Skeletal muscle satellite cell (primary cell): ENCODE results near the gene TPCN2.

Source experiments
- H3K27me3 ChIP-seq: 2 replicates; pipeline ENCODE4 v1.7.0; 2013; ENCODE audit warnings: low read length; ENCODE audit not compliant: control insufficient read depth, insufficient read depth
- H3K36me3 ChIP-seq: 2 replicates; pipeline ENCODE4 v1.7.0; 2013; ENCODE audit warnings: mild to moderate bottlenecking, control low read depth, low read length; ENCODE audit not compliant: insufficient read depth
- H3K4me1 ChIP-seq: 2 replicates; pipeline ENCODE4 v1.7.0; 2013; ENCODE audit warnings: low read length; ENCODE audit not compliant: control insufficient read depth, insufficient read depth
- H3K4me2 ChIP-seq: 2 replicates; pipeline ENCODE4 v1.7.0; 2013; ENCODE audit warnings: mild to moderate bottlenecking, low read length
- H3K4me3 ChIP-seq: 2 replicates; pipeline ENCODE4 v1.7.0; 2013; ENCODE audit warnings: low read length
- H3K9ac ChIP-seq: 2 replicates; pipeline ENCODE4 v1.7.0; 2013; ENCODE audit warnings: mild to moderate bottlenecking, low read depth, low read length, moderate library complexity
- H3K9me3 ChIP-seq: replicated peaks from 2 replicates; pipeline ENCODE4 v1.7.0; 2013; ENCODE audit warnings: mild to moderate bottlenecking, control low read depth, low read length

The TPCN2 gene

GRCh38 chr11:69062873-69063651, 14.3 kb downstream of the TPCN2 start:
- Histone ChIP-seq H3K36me3 (peaks cover 16% of the 10 kb centered on the region), H3K27me3 (no peaks in the 10 kb centered on the region), H3K9ac (no peak overlapping the region), H3K9me3 (no peaks in the 10 kb centered on the region), H3K4me1 (no peaks in the 10 kb centered on the region), H3K4me3 (no peak overlapping the region), H3K4me2 (no peak overlapping the region)

GRCh38 chr11:69063652-69064260, 15.0 kb downstream of the TPCN2 start:
- Histone ChIP-seq H3K9me3 (no peaks in the 10 kb centered on the region), H3K4me1 (no peaks in the 10 kb centered on the region), H3K9ac (no peak overlapping the region), H3K27me3 (no peaks in the 10 kb centered on the region), H3K4me3 (no peak overlapping the region), H3K4me2 (no peak overlapping the region), H3K36me3 (peaks cover 16% of the 10 kb centered on the region)

DNA sequence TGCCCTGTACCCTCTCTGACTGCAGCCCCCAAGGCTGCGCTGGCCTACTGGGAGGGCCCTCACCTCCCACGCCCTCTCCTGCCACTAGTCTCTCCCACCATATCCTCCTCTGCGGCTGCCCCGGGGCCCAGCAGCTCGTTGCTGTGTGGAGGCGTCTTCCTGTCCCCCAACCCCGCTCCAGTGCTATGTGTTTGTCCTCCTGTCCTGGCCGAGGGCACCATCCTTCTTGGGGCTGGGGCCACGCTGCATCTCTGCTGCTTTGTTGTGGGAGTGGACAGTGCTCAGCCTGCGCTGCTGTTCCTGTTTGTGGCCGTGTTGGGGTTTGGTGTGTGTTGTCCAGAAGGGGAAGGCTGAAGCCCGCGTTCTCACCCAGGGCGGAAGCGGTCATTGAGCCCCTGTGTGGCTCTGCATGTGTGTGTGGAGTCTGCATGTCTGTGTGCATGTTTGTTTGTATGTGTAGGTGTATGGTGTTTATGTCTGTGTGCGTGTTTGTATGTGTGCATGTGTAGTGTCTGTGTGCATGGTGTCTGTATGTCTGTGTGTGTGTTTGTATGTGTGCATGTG, 15.7 kb downstream of the TPCN2 start:
- Histone ChIP-seq H3K4me3 (no peak overlapping the region), H3K36me3 (peaks cover 16% of the 10 kb centered on the region), H3K27me3 (no peaks in the 10 kb centered on the region)

DNA sequence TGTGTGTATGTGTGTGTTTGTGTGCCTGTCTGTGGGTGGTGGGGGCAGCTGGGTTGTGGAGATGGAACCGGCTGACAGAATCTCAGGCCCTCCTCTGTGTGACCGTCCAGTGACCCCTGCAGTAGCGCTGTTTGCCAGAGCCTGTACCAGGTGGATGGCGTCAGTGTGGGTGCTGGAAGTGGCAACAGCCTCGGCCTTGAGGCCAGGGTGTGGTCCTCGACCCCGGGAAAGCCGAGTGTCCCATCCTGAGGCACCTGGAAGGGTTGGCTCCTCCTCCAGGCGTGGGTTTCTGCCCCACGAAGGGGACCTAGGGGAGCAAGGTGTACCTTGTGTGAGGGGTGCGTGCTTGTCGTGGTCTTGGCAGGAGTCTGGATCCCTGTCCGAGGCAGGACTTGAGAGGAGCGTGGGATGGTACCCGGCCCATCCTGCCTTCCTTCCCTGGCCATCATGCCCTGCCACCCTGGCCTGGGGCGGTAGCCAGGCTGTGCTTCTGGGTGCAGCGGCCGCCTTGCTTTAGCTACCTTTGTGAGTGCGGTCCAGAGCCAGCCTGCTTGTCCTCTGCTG, 16.5 kb downstream of the TPCN2 start:
- Histone ChIP-seq H3K4me2 (no peak overlapping the region), H3K9ac (no peak overlapping the region), H3K4me1 (no peaks in the 10 kb centered on the region), H3K27me3 (no peaks in the 10 kb centered on the region), H3K4me3 (no peak overlapping the region), H3K9me3 (no peaks in the 10 kb centered on the region), H3K36me3 (peaks cover 14% of the 10 kb centered on the region)

More for the DNA sequence above, 15.7 kb downstream of the TPCN2 start:
- H3K9ac ChIP-seq: no peak overlapping the region
- no peaks in the 10 kb centered on the region for H3K4me1 ChIP-seq
- H3K4me2 ChIP-seq: no peak overlapping the region
- H3K9me3 ChIP-seq: no peaks in the 10 kb centered on the region

DNA sequence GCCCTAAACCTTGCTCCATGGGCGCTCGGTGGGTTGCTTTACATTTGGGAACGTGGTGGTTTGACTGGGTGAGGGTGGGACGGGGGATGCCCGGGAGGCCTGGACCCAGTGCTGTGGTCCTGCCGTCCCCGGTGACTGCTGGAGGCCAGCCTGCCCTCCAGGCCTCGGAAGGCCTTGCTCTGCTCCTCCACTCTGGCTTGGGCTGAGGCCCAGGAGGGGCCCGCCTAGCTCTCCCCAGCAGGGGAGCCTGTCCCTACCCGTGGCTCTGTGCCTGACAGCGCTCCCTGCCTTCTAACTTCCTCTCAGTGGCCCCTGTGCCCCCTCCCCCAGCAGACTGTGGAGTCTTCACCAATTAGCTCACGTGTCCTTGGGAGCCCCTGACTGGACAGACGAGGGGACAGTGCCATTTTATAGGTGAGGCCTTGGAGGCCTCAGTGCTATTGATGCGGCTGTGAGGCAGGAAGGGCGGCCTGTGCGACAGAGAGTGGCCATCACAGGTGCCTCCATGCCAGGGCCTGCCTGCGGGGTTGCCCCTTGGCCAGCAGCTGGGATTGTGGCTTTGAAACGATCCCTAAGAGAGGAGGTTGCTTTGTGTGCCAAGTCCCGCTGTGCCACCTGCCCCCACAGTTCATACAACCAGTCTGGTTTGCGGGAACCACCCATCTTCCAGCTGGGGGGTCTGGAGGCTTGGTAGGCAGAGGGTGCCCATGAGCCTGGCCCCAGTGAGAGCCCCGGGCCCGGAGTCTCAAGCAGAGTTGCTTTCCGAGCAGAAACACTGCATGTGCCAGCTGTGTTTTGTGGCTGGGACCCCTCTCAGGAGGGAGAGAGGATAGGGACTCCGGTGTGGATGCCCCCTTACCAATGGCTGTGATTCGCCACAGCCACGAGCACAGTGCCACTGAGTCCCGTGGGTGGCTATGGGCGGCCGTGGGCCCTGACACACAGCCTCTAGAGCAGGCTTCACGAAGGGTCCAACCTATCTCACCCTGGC, 17.7 kb downstream of the TPCN2 start:
- Histone ChIP-seq H3K4me2 (no peak overlapping the region), H3K4me1 (no peaks in the 10 kb centered on the region), H3K9ac (no peak overlapping the region), H3K4me3 (no peak overlapping the region), H3K9me3 (no peaks in the 10 kb centered on the region), H3K27me3 (no peaks in the 10 kb centered on the region), H3K36me3 (peaks cover 20% of the 10 kb centered on the region)

- no peaks in the 10 kb centered on the region for H3K4me1 ChIP-seq
- peaks cover 21% of the 10 kb centered on the region for H3K36me3 ChIP-seq
- H3K4me2 ChIP-seq: no peak overlapping the region
- H3K9ac ChIP-seq: no peak overlapping the region
- no peaks in the 10 kb centered on the region for H3K27me3 ChIP-seq
- H3K9me3 ChIP-seq: no peaks in the 10 kb centered on the region
- no peak overlapping the region for H3K4me3 ChIP-seq
Observed at GRCh38 chr11:69067200-69067599, 18.5 kb downstream of the TPCN2 start.

GRCh38 chr11:69071086-69071800, 22.5 kb downstream of the TPCN2 start:
- H3K9me3 ChIP-seq: no peaks in the 10 kb centered on the region
- peaks cover 22% of the 10 kb centered on the region for H3K36me3 ChIP-seq
- no peak overlapping the region for H3K4me2 ChIP-seq
- H3K4me1 ChIP-seq: peaks cover 20% of the 10 kb centered on the region
- H3K4me3 ChIP-seq: no peak overlapping the region
- H3K9ac ChIP-seq: no peak overlapping the region
- H3K27me3 ChIP-seq: no peaks in the 10 kb centered on the region

- peaks cover 22% of the 10 kb centered on the region for H3K36me3 ChIP-seq
- no peaks in the 10 kb centered on the region for H3K9me3 ChIP-seq
- H3K27me3 ChIP-seq: no peaks in the 10 kb centered on the region
- H3K9ac ChIP-seq: no peak overlapping the region
- H3K4me2 ChIP-seq: no peak overlapping the region
- peaks cover 22% of the 10 kb centered on the region for H3K4me1 ChIP-seq
- no peak overlapping the region for H3K4me3 ChIP-seq
Observed at GRCh38 chr11:69071956-69072355, 23.2 kb downstream of the TPCN2 start.

DNA sequence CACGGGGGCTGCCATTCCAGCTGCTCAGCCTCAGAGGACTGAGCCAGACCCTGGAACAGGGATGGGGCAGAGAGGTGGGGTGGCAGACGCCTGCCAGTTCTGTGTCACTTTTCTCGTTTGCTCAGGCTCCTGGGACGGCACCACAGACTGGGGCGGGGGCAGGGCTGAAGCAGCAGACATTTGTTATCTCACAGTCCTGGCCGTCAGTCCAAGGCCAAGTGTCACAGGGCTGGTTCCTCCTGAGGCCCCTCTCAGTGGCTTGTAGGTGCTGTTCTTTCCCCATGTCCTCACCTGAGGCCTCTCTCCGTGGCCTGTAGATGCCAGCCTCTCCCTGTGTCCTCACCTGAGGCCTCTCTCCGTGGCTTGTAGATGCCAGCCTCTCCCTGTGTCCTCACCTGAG, 24.7 kb downstream of the TPCN2 start:
- Histone ChIP-seq H3K4me2 (no peak overlapping the region), H3K36me3 (peaks cover 21% of the 10 kb centered on the region), H3K4me1 (peaks cover 22% of the 10 kb centered on the region), H3K4me3 (no peak overlapping the region), H3K27me3 (no peaks in the 10 kb centered on the region), H3K9me3 (no peaks in the 10 kb centered on the region), H3K9ac (no peak overlapping the region)

- H3K4me1 ChIP-seq: peaks cover 25% of the 10 kb centered on the region
- H3K4me2 ChIP-seq: peak overlapping the region; percentile 53
- no peaks in the 10 kb centered on the region for H3K27me3 ChIP-seq
- H3K9ac ChIP-seq: peak overlapping the region; percentile 60
- peak overlapping the region; percentile 0 for H3K4me3 ChIP-seq
- H3K36me3 ChIP-seq: peaks cover 32% of the 10 kb centered on the region
- H3K9me3 ChIP-seq: no peaks in the 10 kb centered on the region
Observed at GRCh38 chr11:69074375-69075140, 25.8 kb downstream of the TPCN2 start.
